Left cardiac atrium (tissue), 4 donors: Measurements from ENCODE around the gene CELA3B. TPM values are rescaled to one million over a fixed set of nuclear protein-coding genes. Genes with fewer than 3 reads are reported as not detected.
"Not testable (repeated sequence)": the region's sequence is repeated elsewhere in the genome, so short reads cannot be mapped to it uniquely, and the experiment has no call there.

Experiments used
- ATAC-seq, 2 donors: fragments of 200-7000 bp; cut with Tn5 transposase; one replicate each; pipeline ENCODE4 v1.9.1; 2020; ENCODE audit warnings: mild to moderate bottlenecking in 2 of 2, moderate library complexity in 2 of 2
- DNase-seq: peaks from one replicate; pipeline ENCODE4 v3.0.0-alpha.2; 2020
- intact Hi-C, 2 donors: fragments of 100-400 bp; cut with DNase I; formaldehyde crosslinking; loops; one replicate each; pipeline versions ENCODE4 v1.14.1 to v1.15.1; 2022 to 2023
- total RNA-seq, 2 donors: library from RNA; stranded (reverse); fragmentation: NEBNext Ultra II Directional; extraction: Animal tissue kit (Norgen Biotek cat#: 25700); gene quantifications; one replicate each; pipeline ENCODE4 v1.2.1, GENCODE V29; 2021
- donor health status: DM: no; HTN: yes; CAD: no.
- donor health status: DM: no; HTN: yes; CAD: no; lungs with severe emphysema.
- donor health status: DM: yes; HTN: yes; CAD: no.
- donor health status: Dilated cardiomyopathy.

The CELA3B gene
- total RNA-seq, 2 donors from 2014 or later: not detected

GRCh38 chr1:21967216-21967615, 9.6 kb upstream of the CELA3B start:
- intact Hi-C loops: loop anchor here in 1 of 2 donors (10.0 kb wide), 1 partner anchor 72 kb away; no protein-coding TSS in a partner anchor
- not testable (repeated sequence) for ATAC-seq, DNase-seq

GRCh38 chr1:21969066-21969465, 7.8 kb upstream of the CELA3B start:
- intact Hi-C loops: loop anchor here in 1 of 2 donors (10.0 kb wide), 1 partner anchor 74 kb away; no protein-coding TSS in a partner anchor
- not testable (repeated sequence) for DNase-seq, ATAC-seq

GRCh38 chr1:21970523-21970922, 6.3 kb upstream of the CELA3B start:
- intact Hi-C loops, ATAC-seq, DNase-seq: not testable (repeated sequence)

- ATAC-seq, intact Hi-C loops: not testable (repeated sequence)
Measured at GRCh38 chr1:21972973-21973441, 3.8 kb upstream of the CELA3B start.

DNA sequence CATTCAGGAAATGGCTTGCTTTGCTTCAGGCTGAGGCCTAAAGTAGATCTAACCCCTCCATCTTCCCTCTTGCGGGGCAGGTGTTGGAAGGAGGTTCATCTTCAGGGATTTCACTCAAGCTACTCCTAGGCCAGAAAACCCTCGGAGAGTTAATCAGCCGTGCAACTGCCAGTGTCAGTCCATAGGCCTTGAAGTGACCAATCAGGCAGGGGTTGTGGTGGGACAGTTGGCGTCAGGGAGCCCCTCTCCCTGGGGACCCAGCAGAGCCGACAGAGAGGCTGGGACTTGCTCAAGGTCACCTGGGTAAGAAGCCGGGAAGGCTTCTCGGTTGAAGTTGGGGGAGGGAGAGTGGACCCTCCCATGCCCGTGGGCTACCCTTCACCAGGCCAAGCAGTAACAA, 2.9 kb upstream of the CELA3B start:
- DNase-seq, intact Hi-C loops, ATAC-seq: not testable (repeated sequence)

More at GRCh38 chr1:21972973-21973441, 3.8 kb upstream of the CELA3B start:
- not testable (repeated sequence) for DNase-seq

- intact Hi-C loops: not testable (repeated sequence)
- DNase-seq (peak; percentile 47), ATAC-seq (peak; percentile 87 to 94)
Measured at GRCh38 chr1:21974699-21975098, 2.1 kb upstream of the CELA3B start.

DNA sequence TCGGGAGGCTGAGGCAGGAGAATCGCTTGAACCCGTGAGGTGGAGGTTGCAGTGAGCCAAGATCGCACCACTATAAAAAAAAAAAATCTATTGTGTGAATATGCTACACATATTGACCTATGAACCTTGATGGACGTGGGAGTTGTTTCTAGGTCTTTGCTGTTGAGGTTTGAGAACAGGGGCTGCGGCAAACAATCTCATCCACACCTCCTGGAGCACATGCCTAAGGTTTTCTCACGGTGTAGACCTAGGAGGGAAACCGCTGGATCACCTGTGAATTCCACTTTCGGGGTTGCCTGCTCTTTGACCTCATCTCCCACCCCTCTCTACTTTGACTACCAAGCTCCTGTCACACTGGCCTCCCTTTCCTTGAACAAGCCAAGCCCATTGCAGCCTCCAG, 1.5 kb upstream of the CELA3B start:
- DNase-seq, ATAC-seq, intact Hi-C loops: not testable (repeated sequence)

DNA sequence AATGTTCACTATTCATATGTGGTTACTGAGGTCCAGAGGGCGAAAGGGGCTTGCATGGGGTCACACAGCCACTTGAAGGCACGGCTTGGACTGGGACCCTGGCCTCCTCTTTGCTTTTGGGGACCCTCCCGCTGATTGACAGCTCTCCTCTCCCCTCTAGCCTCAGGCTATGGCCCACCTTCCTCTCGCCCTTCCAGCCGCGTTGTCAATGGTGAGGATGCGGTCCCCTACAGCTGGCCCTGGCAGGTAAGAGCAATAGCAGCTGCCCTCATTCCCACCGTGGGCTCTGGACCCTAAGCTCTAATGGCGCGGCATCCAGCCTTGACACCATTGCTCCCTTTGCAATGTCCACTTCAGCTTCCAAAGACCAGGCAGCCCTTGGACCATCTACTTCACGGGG, 1.4 kb downstream of the CELA3B start:
- DNase-seq, intact Hi-C loops, ATAC-seq: not testable (repeated sequence)

DNA sequence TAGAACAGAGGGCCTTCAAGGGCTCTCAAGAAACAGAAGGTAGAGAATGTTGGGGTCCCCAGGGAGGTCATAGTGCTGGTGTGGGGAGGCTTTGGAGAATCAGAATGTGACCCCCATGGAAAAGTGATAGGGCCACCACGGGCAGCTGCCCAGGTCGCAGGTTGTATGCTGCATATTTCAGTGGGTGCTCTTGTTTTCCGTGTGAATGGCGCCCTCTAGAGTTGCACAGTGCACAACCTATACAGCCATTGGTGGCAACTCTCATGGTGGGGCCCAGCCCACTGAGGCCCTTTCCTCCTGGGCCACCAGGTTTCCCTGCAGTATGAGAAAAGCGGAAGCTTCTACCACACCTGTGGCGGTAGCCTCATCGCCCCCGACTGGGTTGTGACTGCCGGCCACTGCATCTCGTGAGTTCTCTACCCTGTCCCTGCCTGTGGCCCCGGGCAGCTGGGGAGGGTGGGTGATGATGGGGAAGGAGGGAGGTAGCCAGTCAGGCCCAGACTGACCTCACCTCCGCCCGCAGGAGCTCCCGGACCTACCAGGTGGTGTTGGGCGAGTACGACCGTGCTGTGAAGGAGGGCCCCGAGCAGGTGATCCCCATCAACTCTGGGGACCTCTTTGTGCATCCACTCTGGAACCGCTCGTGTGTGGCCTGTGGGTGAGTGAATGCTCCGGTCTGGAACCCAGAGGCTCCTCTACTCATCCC, 3.8 kb downstream of the CELA3B start:
- DNase-seq, intact Hi-C loops: not testable (repeated sequence)
- ATAC-seq: peak in 1 of 2 donors; percentile 53

- ATAC-seq, intact Hi-C loops, DNase-seq: not testable (repeated sequence)
Measured at GRCh38 chr1:21981253-21981652, 4.4 kb downstream of the CELA3B start.

GRCh38 chr1:21982122-21982521, 5.3 kb downstream of the CELA3B start:
- ATAC-seq, DNase-seq, intact Hi-C loops: not testable (repeated sequence)

DNA sequence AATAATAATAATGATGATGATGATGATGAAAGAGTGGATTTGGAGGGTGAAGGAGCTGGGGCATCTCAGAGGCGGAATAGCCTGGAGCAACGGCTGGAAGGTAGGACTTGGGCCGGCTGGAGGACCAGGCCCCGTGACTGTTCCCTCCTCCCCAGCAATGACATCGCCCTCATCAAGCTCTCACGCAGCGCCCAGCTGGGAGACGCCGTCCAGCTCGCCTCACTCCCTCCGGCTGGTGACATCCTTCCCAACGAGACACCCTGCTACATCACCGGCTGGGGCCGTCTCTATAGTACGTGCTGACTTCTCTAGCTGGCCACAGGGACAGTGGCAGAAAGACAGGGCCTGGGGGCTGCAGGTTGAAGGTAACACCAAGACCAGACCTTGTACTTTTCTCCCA, 6.7 kb downstream of the CELA3B start:
- ATAC-seq, intact Hi-C loops, DNase-seq: not testable (repeated sequence)

GRCh38 chr1:21985893-21986292, 9.1 kb downstream of the CELA3B start:
- intact Hi-C loops, ATAC-seq, DNase-seq: not testable (repeated sequence)

- ATAC-seq, DNase-seq, intact Hi-C loops: not testable (repeated sequence)
Measured at GRCh38 chr1:21986386-21986785, 9.6 kb downstream of the CELA3B start.

DNA sequence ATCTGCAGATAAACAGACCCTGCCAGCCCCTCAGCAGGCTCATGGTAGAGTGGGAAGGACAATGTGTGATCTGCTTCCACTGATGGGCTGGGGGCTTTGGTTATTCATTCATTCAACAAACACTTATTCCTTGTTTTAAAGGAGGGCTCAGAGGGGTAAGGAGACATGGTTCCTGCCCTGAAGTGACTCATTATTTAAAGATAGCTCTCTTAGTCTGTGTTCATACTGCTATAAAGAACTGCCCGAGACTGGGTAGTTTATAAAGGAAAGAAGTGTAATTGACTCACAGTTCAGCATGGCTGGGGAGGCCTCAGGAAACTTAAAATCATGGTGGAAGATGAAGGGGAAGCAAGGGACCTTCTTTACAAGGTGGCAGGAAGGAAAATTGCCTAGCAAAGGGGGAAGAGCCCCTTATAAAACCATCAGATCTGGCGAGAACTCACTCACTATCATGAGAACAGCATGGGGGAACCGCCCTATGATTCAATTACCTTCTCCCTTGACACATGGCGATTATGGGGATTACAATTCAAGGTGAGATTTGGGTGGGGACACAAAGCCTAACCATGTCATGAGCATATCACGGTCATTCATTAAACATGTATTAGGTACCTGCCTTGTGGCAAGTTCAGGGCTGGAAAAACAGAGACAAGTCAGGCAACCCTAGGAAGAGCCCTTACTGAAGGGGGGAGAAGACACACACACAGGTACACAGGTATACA, 13.0 kb downstream of the CELA3B start:
- intact Hi-C loops, ATAC-seq, DNase-seq: not testable (repeated sequence)

DNA sequence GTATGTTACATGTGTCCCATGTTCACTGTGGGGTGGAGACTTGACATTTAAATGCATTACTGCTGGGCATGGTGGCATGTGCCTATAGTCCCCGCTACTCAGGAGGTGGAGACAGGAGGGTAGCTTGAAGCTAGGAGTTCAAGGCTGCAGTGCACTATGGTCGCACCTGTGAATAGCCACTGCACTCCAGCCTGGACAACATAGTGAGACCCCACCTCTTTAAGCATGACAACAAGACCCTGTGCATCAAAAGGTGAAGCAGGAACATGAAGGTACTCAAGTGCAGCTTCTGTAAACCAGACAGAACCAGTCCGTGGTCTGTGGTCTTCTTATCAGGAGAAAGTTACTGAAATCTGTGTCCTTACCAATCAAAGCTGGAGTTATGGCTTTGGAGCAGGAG, 15.4 kb downstream of the CELA3B start:
- DNase-seq, ATAC-seq, intact Hi-C loops: not testable (repeated sequence)

DNA sequence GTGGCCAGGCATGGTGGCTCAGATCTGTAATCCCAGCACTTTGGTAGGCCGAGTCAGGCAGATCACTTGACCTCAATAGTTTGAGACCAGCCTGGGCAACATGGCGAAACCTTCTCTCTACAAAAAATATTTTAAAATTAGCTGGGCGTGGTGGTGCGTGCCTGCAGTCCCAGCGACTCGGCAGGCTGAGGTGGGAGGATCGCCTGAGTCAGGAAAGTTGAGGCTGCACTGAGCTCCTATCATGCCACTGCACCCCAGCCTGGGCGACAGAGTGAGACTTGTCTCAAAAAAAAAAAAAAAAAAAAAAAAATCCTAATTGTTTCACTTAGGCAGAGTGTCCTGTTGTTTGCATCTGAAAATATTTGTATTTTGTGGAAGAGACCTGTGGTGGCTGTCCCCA, 17.9 kb downstream of the CELA3B start:
- ATAC-seq, intact Hi-C loops, DNase-seq: not testable (repeated sequence)

- ATAC-seq, intact Hi-C loops, DNase-seq: not testable (repeated sequence)
Measured at GRCh38 chr1:21996663-21996970, 19.8 kb downstream of the CELA3B start.

GRCh38 chr1:21997891-21998623, 21.2 kb downstream of the CELA3B start:
- intact Hi-C loops, DNase-seq, ATAC-seq: not testable (repeated sequence)
